ENCODE measurements around the gene CLDN16. TPM values are rescaled to one million over a fixed set of nuclear protein-coding genes. Genes with fewer than 3 reads are reported as not detected.
A peak's percentile ranks its signal among the peaks of the same experiment; 100 is the strongest.

CLDN16 gene
- total RNA-seq, 1 donor from 2014 or later = 0.50 TPM

- Mint-ChIP-seq H3K27ac (ENCODE audit: unreplicated experiment) (no peak overlapping the region), H3K4me3 (ENCODE audit: unreplicated experiment) (no peak overlapping the region), H3K9me3 (ENCODE audit: unreplicated experiment) (no peaks in the 10 kb centered on the region), H3K36me3 (ENCODE audit: low read depth, unreplicated experiment) (no peaks in the 10 kb centered on the region), H3K4me1 (ENCODE audit: low read depth, unreplicated experiment) (no peaks in the 10 kb centered on the region), H3K27me3 (ENCODE audit: low read depth, unreplicated experiment) (no peaks in the 10 kb centered on the region)
- no peaks in the 10 kb centered on the region for H4K20me1 ChIP-seq (ENCODE audit: insufficient read depth, low read length)
- no peaks in the 10 kb centered on the region for H3K9me3 ChIP-seq (ENCODE audit: insufficient read depth, low read depth, low read length)
- no peak overlapping the region for H3K27ac ChIP-seq (ENCODE audit: low read depth, low read length)
- H3K36me3 ChIP-seq (ENCODE audit: insufficient read depth, low read length) = no peaks in the 10 kb centered on the region
- H3K27me3 ChIP-seq (ENCODE audit: insufficient read depth, low read length) = no peaks in the 10 kb centered on the region
- no peak for DNase-seq (ENCODE audit: low read depth)
- TF ChIP-seq EZH2 (IDR thresholded peaks at IDR 0.05; ENCODE audit: insufficient read depth, low read length) = no peak
- no peak for TF ChIP-seq CTCF (IDR thresholded peaks at IDR 0.05; ENCODE audit: insufficient read depth, low read depth, low read length)
- no peaks in the 10 kb centered on the region for H3K79me2 ChIP-seq (ENCODE audit: insufficient read depth, low read length)
- FAIRE-seq = no peak
- H3K4me2 ChIP-seq (ENCODE audit: low read length) = no peak overlapping the region
- no peak overlapping the region for H3K4me3 ChIP-seq (ENCODE audit: insufficient read depth, low read depth, low read length)
- H2AFZ ChIP-seq (ENCODE audit: low read depth, low read length) = no peak overlapping the region
- H3K4me1 ChIP-seq (ENCODE audit: insufficient read depth, low read length) = no peaks in the 10 kb centered on the region
- H3K9ac ChIP-seq (ENCODE audit: low read length) = no peak overlapping the region
Measured at GRCh38 chr3:190397889-190398288, 9.9 kb downstream of the CLDN16 start.

- peak; percentile 47 for FAIRE-seq
- Histone ChIP-seq H4K20me1 (ENCODE audit: insufficient read depth, low read length) (no peaks in the 10 kb centered on the region), H3K9ac (ENCODE audit: low read length) (no peak overlapping the region), H3K36me3 (ENCODE audit: insufficient read depth, low read length) (no peaks in the 10 kb centered on the region), H3K4me2 (ENCODE audit: low read length) (no peak overlapping the region), H3K27ac (ENCODE audit: low read depth, low read length) (no peak overlapping the region), H3K79me2 (ENCODE audit: insufficient read depth, low read length) (no peaks in the 10 kb centered on the region), H2AFZ (ENCODE audit: low read depth, low read length) (no peak overlapping the region), H3K27me3 (ENCODE audit: insufficient read depth, low read length) (no peaks in the 10 kb centered on the region), H3K9me3 (ENCODE audit: insufficient read depth, low read depth, low read length) (no peaks in the 10 kb centered on the region), H3K4me1 (ENCODE audit: insufficient read depth, low read length) (no peaks in the 10 kb centered on the region), H3K4me3 (ENCODE audit: insufficient read depth, low read depth, low read length) (no peak overlapping the region)
- peaks cover 4% of the 10 kb centered on the region for H3K4me1 Mint-ChIP-seq (ENCODE audit: low read depth, unreplicated experiment)
- H3K9me3 Mint-ChIP-seq (ENCODE audit: unreplicated experiment) = no peaks in the 10 kb centered on the region
- TF ChIP-seq CTCF (IDR thresholded peaks at IDR 0.05; ENCODE audit: insufficient read depth, low read depth, low read length) = no peak
- TF ChIP-seq EZH2 (IDR thresholded peaks at IDR 0.05; ENCODE audit: insufficient read depth, low read length) = no peak
- no peak overlapping the region for H3K27ac Mint-ChIP-seq (ENCODE audit: unreplicated experiment)
- no peaks in the 10 kb centered on the region for H3K27me3 Mint-ChIP-seq (ENCODE audit: low read depth, unreplicated experiment)
- no peak for DNase-seq (ENCODE audit: low read depth)
- no peaks in the 10 kb centered on the region for H3K36me3 Mint-ChIP-seq (ENCODE audit: low read depth, unreplicated experiment)
- H3K4me3 Mint-ChIP-seq (ENCODE audit: unreplicated experiment) = no peak overlapping the region
Measured at GRCh38 chr3:190399677-190400076, 11.7 kb downstream of the CLDN16 start.

GRCh38 chr3:190401963-190402362, 14.0 kb downstream of the CLDN16 start:
- TF ChIP-seq EZH2 (IDR thresholded peaks at IDR 0.05; ENCODE audit: insufficient read depth, low read length) (no peak), CTCF (IDR thresholded peaks at IDR 0.05; ENCODE audit: insufficient read depth, low read depth, low read length) (no peak)
- no peaks in the 10 kb centered on the region for H3K27me3 Mint-ChIP-seq (ENCODE audit: low read depth, unreplicated experiment)
- H3K9me3 Mint-ChIP-seq (ENCODE audit: unreplicated experiment) = no peaks in the 10 kb centered on the region
- H3K36me3 ChIP-seq (ENCODE audit: insufficient read depth, low read length) = no peaks in the 10 kb centered on the region
- no peaks in the 10 kb centered on the region for H4K20me1 ChIP-seq (ENCODE audit: insufficient read depth, low read length)
- H3K4me1 Mint-ChIP-seq (ENCODE audit: low read depth, unreplicated experiment) = peaks cover 4% of the 10 kb centered on the region
- no peak overlapping the region for H3K27ac Mint-ChIP-seq (ENCODE audit: unreplicated experiment)
- H3K9ac ChIP-seq (ENCODE audit: low read length) = no peak overlapping the region
- no peaks in the 10 kb centered on the region for H3K4me1 ChIP-seq (ENCODE audit: insufficient read depth, low read length)
- H2AFZ ChIP-seq (ENCODE audit: low read depth, low read length) = peak overlapping the region; percentile 51
- DNase-seq (ENCODE audit: low read depth) (no peak), FAIRE-seq (no peak)
- no peak overlapping the region for H3K4me2 ChIP-seq (ENCODE audit: low read length)
- no peaks in the 10 kb centered on the region for H3K36me3 Mint-ChIP-seq (ENCODE audit: low read depth, unreplicated experiment)
- no peaks in the 10 kb centered on the region for H3K79me2 ChIP-seq (ENCODE audit: insufficient read depth, low read length)
- H3K27ac ChIP-seq (ENCODE audit: low read depth, low read length) = no peak overlapping the region
- H3K9me3 ChIP-seq (ENCODE audit: insufficient read depth, low read depth, low read length) = no peaks in the 10 kb centered on the region
- no peak overlapping the region for H3K4me3 Mint-ChIP-seq (ENCODE audit: unreplicated experiment)
- H3K27me3 ChIP-seq (ENCODE audit: insufficient read depth, low read length) = no peaks in the 10 kb centered on the region
- H3K4me3 ChIP-seq (ENCODE audit: insufficient read depth, low read depth, low read length) = no peak overlapping the region
